NB4 (cell line): ENCODE measurements around the gene NCBP2.

ENCODE experiments used
- DNase-seq: peaks from one replicate; pipeline ENCODE4 v3.0.0; 2010; ENCODE audit warnings: low read depth
- H3K4me3 ChIP-seq: one replicate; pipeline ENCODE4 v1.5.1; 2011; ENCODE audit warnings: mild to moderate bottlenecking, low read depth, low read length, moderate library complexity
- MAX ChIP-seq: IDR thresholded peaks from 2 replicates; pipeline ENCODE4 v1.6.1; 2011; ENCODE audit warnings: low read depth, low read length
- MYC ChIP-seq: IDR thresholded peaks from 2 replicates; pipeline ENCODE4 v1.6.1; 2011; ENCODE audit warnings: low read depth, low read length
- POLR2A ChIP-seq: IDR thresholded peaks from 2 replicates; pipeline ENCODE4 v1.6.1; 2011; ENCODE audit warnings: mild to moderate bottlenecking; ENCODE audit not compliant: insufficient read length; ENCODE audit errors: extremely low read depth
- TF ChIP-seq, protein P1 (sequence below): IDR thresholded peaks from one replicate; pipeline ENCODE4 v1.5.1; 2012; ENCODE audit warnings: low read depth, low read length

The NCBP2 gene

GRCh38 chr3:196938576-196938975 is 3.8 kb downstream of the NCBP2 start:
- no peak for TF ChIP-seq POLR2A
- TF ChIP-seq MYC, result no peak
- TF ChIP-seq, protein P1, sequence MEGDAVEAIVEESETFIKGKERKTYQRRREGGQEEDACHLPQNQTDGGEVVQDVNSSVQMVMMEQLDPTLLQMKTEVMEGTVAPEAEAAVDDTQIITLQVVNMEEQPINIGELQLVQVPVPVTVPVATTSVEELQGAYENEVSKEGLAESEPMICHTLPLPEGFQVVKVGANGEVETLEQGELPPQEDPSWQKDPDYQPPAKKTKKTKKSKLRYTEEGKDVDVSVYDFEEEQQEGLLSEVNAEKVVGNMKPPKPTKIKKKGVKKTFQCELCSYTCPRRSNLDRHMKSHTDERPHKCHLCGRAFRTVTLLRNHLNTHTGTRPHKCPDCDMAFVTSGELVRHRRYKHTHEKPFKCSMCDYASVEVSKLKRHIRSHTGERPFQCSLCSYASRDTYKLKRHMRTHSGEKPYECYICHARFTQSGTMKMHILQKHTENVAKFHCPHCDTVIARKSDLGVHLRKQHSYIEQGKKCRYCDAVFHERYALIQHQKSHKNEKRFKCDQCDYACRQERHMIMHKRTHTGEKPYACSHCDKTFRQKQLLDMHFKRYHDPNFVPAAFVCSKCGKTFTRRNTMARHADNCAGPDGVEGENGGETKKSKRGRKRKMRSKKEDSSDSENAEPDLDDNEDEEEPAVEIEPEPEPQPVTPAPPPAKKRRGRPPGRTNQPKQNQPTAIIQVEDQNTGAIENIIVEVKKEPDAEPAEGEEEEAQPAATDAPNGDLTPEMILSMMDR, result no peak
- no peak for TF ChIP-seq MAX
- no peak for DNase-seq
- H3K4me3 ChIP-seq, result no peak overlapping the region

DNA sequence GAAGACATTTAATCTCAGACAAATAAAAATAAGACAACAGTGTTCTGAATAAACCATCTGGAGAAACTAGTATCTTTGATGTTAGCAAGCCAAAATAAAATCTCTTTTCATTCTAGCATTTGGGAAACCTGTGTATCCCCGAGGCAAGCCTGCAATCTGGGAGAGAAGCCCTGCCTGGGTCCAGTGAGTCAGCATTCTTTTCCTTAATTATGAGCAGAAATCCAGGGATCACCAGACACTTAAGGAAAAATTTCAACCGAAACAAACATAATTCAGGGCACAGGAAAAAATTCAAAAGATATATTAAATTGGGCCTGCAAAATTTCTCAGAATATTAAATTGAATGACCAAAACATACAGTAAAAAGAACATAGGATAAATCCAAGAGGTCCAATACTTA is 4.2 kb downstream of the NCBP2 start:
- TF ChIP-seq POLR2A (no peak), MYC (no peak), MAX (no peak)
- TF ChIP-seq, protein P1, result no peak
- DNase-seq, result no peak
- H3K4me3 ChIP-seq, result no peak overlapping the region

GRCh38 chr3:196936288-196936687 is 6.0 kb downstream of the NCBP2 start:
- DNase-seq, result no peak
- TF ChIP-seq, protein P1, result no peak
- TF ChIP-seq MYC (no peak), MAX (no peak), POLR2A (no peak)
- H3K4me3 ChIP-seq, result no peak overlapping the region

GRCh38 chr3:196932600-196932999 is 9.7 kb downstream of the NCBP2 start:
- no peak for DNase-seq
- TF ChIP-seq, protein P1, result no peak
- no peak for TF ChIP-seq POLR2A
- no peak for TF ChIP-seq MYC
- no peak for TF ChIP-seq MAX

GRCh38 chr3:196931828-196932587 is 10.3 kb downstream of the NCBP2 start:
- no peak for DNase-seq
- TF ChIP-seq MAX (no peak), POLR2A (no peak)
- TF ChIP-seq, protein P1, result no peak

More at GRCh38 chr3:196932600-196932999, 9.7 kb downstream of the NCBP2 start:
- H3K4me3 ChIP-seq, result no peak overlapping the region

More at GRCh38 chr3:196931828-196932587, 10.3 kb downstream of the NCBP2 start:
- no peak overlapping the region for H3K4me3 ChIP-seq
